Upper lobe of left lung (tissue), 6 donors: ENCODE measurements around the gene INTS11. TPM values are rescaled to one million over a fixed set of nuclear protein-coding genes. Genes with fewer than 3 reads are reported as not detected.

Experiments
- ATAC-seq, 2 donors: fragments of 200-7000 bp; cut with Tn5 transposase; one replicate each; pipeline ENCODE4 v1.9.1; 2022; ENCODE audit warnings: mild to moderate bottlenecking in 2 of 2, moderate library complexity in 2 of 2; ENCODE audit not compliant: low FRiP score in 2 of 2
- DNase-seq, 2 donors: peaks; one replicate each; pipeline ENCODE4 v3.0.0-alpha.2; 2019 to 2020
- H3K27ac ChIP-seq, 4 donors: fragments of 200-600 bp; sonication (generic); one replicate each; pipeline ENCODE4 v1.5.1; 2016 to 2019
- H3K27me3 ChIP-seq, 4 donors: fragments of 200-600 bp; sonication (generic); one replicate each; pipeline ENCODE4 v1.5.1; 2017 to 2019
- H3K36me3 ChIP-seq, 4 donors: fragments of 200-600 bp; sonication (generic); one replicate each; pipeline ENCODE4 v1.5.1; 2016 to 2019
- H3K4me1 ChIP-seq, 4 donors: fragments of 200-600 bp; sonication (generic); one replicate each; pipeline ENCODE4 v1.5.1; 2018 to 2019
- H3K4me3 ChIP-seq, 4 donors: fragments of 200-600 bp; sonication (generic); one replicate each; pipeline ENCODE4 v1.5.1; 2017 to 2019; ENCODE audit warnings: mild to moderate bottlenecking in 2 of 4, moderate library complexity in 1 of 4
- H3K9me3 ChIP-seq, 4 donors: fragments of 200-600 bp; sonication (generic); one replicate each; pipeline ENCODE4 v1.5.1; 2018 to 2019
- CTCF ChIP-seq, 6 experiments: fragments of 450-650 bp in 4 of 6; fragments of 200-600 bp in 2 of 6; sonication (generic) in 2 of 6; IDR thresholded peaks; one replicate each; pipeline ENCODE4 v1.5.1; 2016 to 2019; ENCODE audit warnings: antibody characterized with exemption in 6 of 6
- EP300 ChIP-seq, 4 donors: sonication (generic); formaldehyde crosslinking; IDR thresholded peaks; one replicate each; pipeline ENCODE4 v1.5.1; 2017; ENCODE audit warnings: antibody characterized with exemption in 4 of 4, control low read depth in 2 of 4
- POLR2A ChIP-seq, 4 donors: fragments of 450-650 bp; IDR thresholded peaks; one replicate each; pipeline ENCODE4 v1.5.1; 2016 to 2017; ENCODE audit warnings: antibody characterized with exemption in 4 of 4, mild to moderate bottlenecking in 2 of 4
- POLR2AphosphoS5 ChIP-seq, 2 donors: sonication (generic); formaldehyde crosslinking; IDR thresholded peaks; one replicate each; pipeline ENCODE4 v1.5.1; 2017; ENCODE audit warnings: antibody characterized with exemption in 2 of 2
- WGBS, 2 donors: methylation state at CpG; one replicate each; pipeline ENCODE4 v1.1.5; 2017 to 2018; 5-methylcytosine and 5-hydroxymethylcytosine counted together
- total RNA-seq, 6 donors: library from RNA; depleted of rRNA in 4 of 6; stranded (reverse); fragments of >200 nt in 4 of 6; gene quantifications; one replicate each; pipeline versions ENCODE4 v1.1.0 to v1.2.1, GENCODE V29; 2016 to 2021
- donor health status: DM: no; HTN: no; CAD: no; lungs with moderate emphysema.
- donor health status: DM: no; HTN: yes; CAD: no; lungs with severe emphysema.

The INTS11 gene
- total RNA-seq, 6 donors from 2014 or later, result 71.7 to 267 (median 90.5) TPM

- H3K27me3 ChIP-seq, result peaks cover 0 to 6% (median 0%) of the 10 kb centered on the region in 4 donors
- peak; percentile 23 to 60 for ATAC-seq
- H3K27ac ChIP-seq, result no peak overlapping the region
- TF ChIP-seq CTCF (IDR thresholded peaks at IDR 0.05) (no peak), POLR2AphosphoS5 (IDR thresholded peaks at IDR 0.05) (no peak), POLR2A (IDR thresholded peaks at IDR 0.05) (no peak), EP300 (IDR thresholded peaks at IDR 0.05) (no peak)
- H3K36me3 ChIP-seq, result no peaks in the 10 kb centered on the region
- 56% methylated on average over 19 of the region's 26 CpGs; no CpG with 5 or more reads in 1 of the 2 donors for WGBS, 2 donors
- H3K4me3 ChIP-seq, result no peak overlapping the region
- no peaks in the 10 kb centered on the region for H3K9me3 ChIP-seq
- peak; percentile 78 to 81 for DNase-seq
- H3K4me1 ChIP-seq, result peaks cover 0 to 5% (median 2%) of the 10 kb centered on the region in 4 donors
Observed at GRCh38 chr1:1281533-1282321, 42.7 kb downstream of the INTS11 start.

GRCh38 chr1:1280782-1281481 lies 43.5 kb downstream of the INTS11 start:
- 91 to 92% methylated on average over 8 to 21 of the region's 21 CpGs for WGBS, 2 donors
- Histone ChIP-seq H3K4me1 (peaks cover 0 to 5% (median 2%) of the 10 kb centered on the region in 4 donors), H3K9me3 (no peaks in the 10 kb centered on the region), H3K27me3 (no peaks in the 10 kb centered on the region), H3K27ac (no peak overlapping the region), H3K36me3 (no peaks in the 10 kb centered on the region), H3K4me3 (no peak overlapping the region)
- no peak for ATAC-seq
- peak in 1 of 2 donors; percentile 78 for DNase-seq
- no peak for TF ChIP-seq POLR2AphosphoS5 (IDR thresholded peaks at IDR 0.05)
- TF ChIP-seq POLR2A (IDR thresholded peaks at IDR 0.05), result no peak
- no peak for TF ChIP-seq EP300 (IDR thresholded peaks at IDR 0.05)
- no peak for TF ChIP-seq CTCF (IDR thresholded peaks at IDR 0.05)

GRCh38 chr1:1279028-1279427 lies 45.4 kb downstream of the INTS11 start:
- Histone ChIP-seq H3K9me3 (no peaks in the 10 kb centered on the region), H3K36me3 (no peaks in the 10 kb centered on the region), H3K27ac (no peak overlapping the region), H3K4me1 (peaks cover 6 to 17% (median 10%) of the 10 kb centered on the region in 4 donors), H3K4me3 (no peak overlapping the region), H3K27me3 (no peaks in the 10 kb centered on the region)
- TF ChIP-seq POLR2AphosphoS5 (IDR thresholded peaks at IDR 0.05) (no peak), EP300 (IDR thresholded peaks at IDR 0.05) (no peak), POLR2A (IDR thresholded peaks at IDR 0.05) (no peak), CTCF (IDR thresholded peaks at IDR 0.05) (no peak)
- DNase-seq, result peak in 1 of 2 donors; percentile 63
- no peak for ATAC-seq
- 92 to 95% methylated on average over 17 of the region's 17 CpGs for WGBS, 2 donors

GRCh38 chr1:1278620-1279019 lies 45.8 kb downstream of the INTS11 start:
- ATAC-seq, result no peak
- WGBS, 2 donors, result 94 to 99% methylated on average over 11 to 13 of the region's 13 CpGs
- no peak for TF ChIP-seq CTCF (IDR thresholded peaks at IDR 0.05)
- no peak for TF ChIP-seq EP300 (IDR thresholded peaks at IDR 0.05)
- no peak for TF ChIP-seq POLR2AphosphoS5 (IDR thresholded peaks at IDR 0.05)
- no peak for TF ChIP-seq POLR2A (IDR thresholded peaks at IDR 0.05)
- no peak for DNase-seq
- H3K4me1 ChIP-seq, result peaks cover 6 to 18% (median 10%) of the 10 kb centered on the region in 4 donors
- no peak overlapping the region for H3K4me3 ChIP-seq
- no peaks in the 10 kb centered on the region for H3K9me3 ChIP-seq
- H3K36me3 ChIP-seq, result no peaks in the 10 kb centered on the region
- H3K27me3 ChIP-seq, result no peaks in the 10 kb centered on the region
- no peak overlapping the region for H3K27ac ChIP-seq
